ENCODE results near the gene GPX4.
"Not testable (repeated sequence)": the region's sequence is repeated elsewhere in the genome, so short reads cannot be mapped to it uniquely, and the experiment has no call there.

GPX4 gene

GRCh38 chr19:1113986-1114483 lies 10.2 kb downstream of the GPX4 start:
- no peak for DNase-seq (ENCODE audit: low spot score)

GRCh38 chr19:1114728-1115127 lies 10.9 kb downstream of the GPX4 start:
- DNase-seq (ENCODE audit: low spot score), result not testable (repeated sequence)

- DNase-seq (ENCODE audit: low spot score), result no peak
These were observed 12.0 kb downstream of the GPX4 start for GRCh38 chr19:1115646-1116420.

GRCh38 chr19:1116726-1117581 lies 13.2 kb downstream of the GPX4 start:
- DNase-seq (ENCODE audit: low spot score), result no peak

- DNase-seq (ENCODE audit: low spot score), result no peak
These were observed 13.9 kb downstream of the GPX4 start for GRCh38 chr19:1117654-1118053.

- DNase-seq (ENCODE audit: low spot score), result no peak
These were observed 15.2 kb downstream of the GPX4 start for GRCh38 chr19:1118999-1119398.

- no peak for DNase-seq (ENCODE audit: low spot score)
These were observed 15.9 kb downstream of the GPX4 start for GRCh38 chr19:1119475-1120217.

- no peak for DNase-seq (ENCODE audit: low spot score)
These were observed 17.6 kb downstream of the GPX4 start for GRCh38 chr19:1121395-1121794.

GRCh38 chr19:1122021-1122971 lies 18.5 kb downstream of the GPX4 start:
- no peak for DNase-seq (ENCODE audit: low spot score)

GRCh38 chr19:1122972-1123363 lies 19.2 kb downstream of the GPX4 start:
- no peak for DNase-seq (ENCODE audit: low spot score)

GRCh38 chr19:1123381-1123780 lies 19.6 kb downstream of the GPX4 start:
- no peak for DNase-seq (ENCODE audit: low spot score)

- DNase-seq (ENCODE audit: low spot score), result no peak
These were observed 20.3 kb downstream of the GPX4 start for GRCh38 chr19:1123885-1124677.

- DNase-seq (ENCODE audit: low spot score), result no peak
These were observed 22.0 kb downstream of the GPX4 start for GRCh38 chr19:1125601-1126467.

- DNase-seq (ENCODE audit: low spot score), result no peak
These were observed 23.4 kb downstream of the GPX4 start for GRCh38 chr19:1126984-1127760.

- no peak for DNase-seq (ENCODE audit: low spot score)
These were observed 24.3 kb downstream of the GPX4 start for GRCh38 chr19:1128106-1128505.

- not testable (repeated sequence) for DNase-seq (ENCODE audit: low spot score)
These were observed 25.3 kb downstream of the GPX4 start for GRCh38 chr19:1129084-1129483.

- DNase-seq (ENCODE audit: low spot score), result no peak
These were observed 25.7 kb downstream of the GPX4 start for GRCh38 chr19:1129535-1129934.

All from CD4-positive, alpha-beta T cell treated with Interleukin-15 for 4 hours (primary cell).